HG02678 (cell line): ENCODE results near the gene HOXB4.

Experiments
- ATAC-seq: cut with Tn5 transposase; IDR thresholded peaks from one replicate; pipeline ENCODE4 v1.9.1; 2021; ENCODE audit warnings: mild to moderate bottlenecking, moderate library complexity; ENCODE audit not compliant: unreplicated experiment

The HOXB4 gene

GRCh38 chr17:48577946-48578615 is at the start of gene HOXB4:
Gene HOXB4, minus strand, starts transcription at chr17:48578350. Its CDS starts 31 bp downstream, at chr17:48578319.
- ATAC-seq: peak; percentile 55

- no peak for ATAC-seq
Observed at GRCh38 chr17:48627118-48627597, 49.0 kb upstream of the HOXB4 start.

GRCh38 chr17:48626245-48627117 is 48.3 kb upstream of the HOXB4 start, which contains the start of gene HOXB9:
Gene HOXB9, minus strand, starts transcription at chr17:48626358. Its CDS starts 89 bp downstream, at chr17:48626269.
- no peak for ATAC-seq

- no peak for ATAC-seq
Observed at GRCh38 chr17:48625495-48626244, 47.5 kb upstream of the HOXB4 start.

DNA sequence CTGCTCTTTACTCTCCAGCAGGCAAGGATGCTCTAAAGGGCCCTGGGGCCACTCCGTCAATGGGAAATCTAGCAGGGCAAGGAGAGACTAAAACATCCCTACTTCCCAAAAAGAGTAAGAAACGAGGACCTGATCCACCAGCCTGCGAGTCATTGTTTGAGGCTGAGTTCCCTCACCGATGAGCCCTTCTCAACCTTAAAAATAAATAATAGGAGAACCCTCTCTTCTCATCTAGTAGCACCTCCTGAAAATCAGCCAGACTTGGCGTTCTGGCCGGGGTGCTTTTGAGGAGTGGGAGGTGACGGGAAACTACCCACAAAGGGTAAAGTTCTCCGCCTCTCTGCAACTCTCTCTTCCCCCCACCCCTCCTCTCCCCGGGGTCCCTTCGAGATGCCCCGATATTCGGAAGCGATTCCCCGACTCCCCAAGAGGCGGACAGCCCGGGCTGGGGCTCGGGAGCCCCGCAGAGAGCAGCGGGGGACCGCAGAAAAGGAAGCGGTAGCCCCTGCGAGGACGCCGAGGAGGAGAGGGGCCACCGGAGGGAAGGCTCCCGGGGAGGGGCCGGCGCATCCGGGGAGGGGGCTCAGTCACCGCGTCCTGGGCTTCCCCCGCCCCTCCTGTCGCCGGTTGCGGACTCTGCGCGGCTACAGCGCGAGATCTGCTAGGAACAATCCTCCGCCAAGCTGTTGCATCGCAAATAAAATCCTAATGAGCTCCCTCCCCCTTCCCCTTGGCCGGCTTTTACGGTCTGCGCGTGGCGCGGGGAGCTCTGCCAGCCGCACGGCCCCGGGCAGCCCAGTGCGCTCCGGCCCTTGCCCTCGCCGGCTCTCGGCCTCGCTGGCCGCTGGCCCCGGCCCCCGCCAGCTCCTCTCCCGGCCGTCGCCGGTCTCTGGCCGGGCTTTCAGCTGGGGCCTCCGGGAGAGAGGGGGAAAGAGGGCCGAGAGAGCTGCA is 46.7 kb upstream of the HOXB4 start:
- no peak for ATAC-seq

DNA sequence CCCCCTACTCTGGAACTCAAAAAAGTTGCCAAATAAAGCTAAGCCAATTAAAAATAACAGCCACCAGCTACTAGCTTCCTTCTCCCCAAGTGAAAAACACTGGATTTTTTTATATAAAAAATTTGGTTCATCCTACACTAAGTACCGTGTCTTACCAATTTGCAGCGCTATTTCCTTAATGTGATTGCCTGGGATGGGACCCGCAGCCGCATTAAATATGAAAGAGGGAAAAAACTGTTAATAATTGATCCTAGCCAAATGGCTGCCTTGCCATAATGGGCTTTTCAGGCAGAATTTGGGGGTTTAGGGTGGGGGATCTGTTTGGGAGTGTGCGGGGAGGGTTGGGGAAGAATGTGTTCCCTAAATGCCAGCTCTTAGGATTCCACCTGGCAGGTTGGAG is 46.0 kb upstream of the HOXB4 start:
- no peak for ATAC-seq

- ATAC-seq: no peak
Observed at GRCh38 chr17:48623583-48623982, 45.4 kb upstream of the HOXB4 start.

- no peak for ATAC-seq
Observed at GRCh38 chr17:48622857-48623256, 44.7 kb upstream of the HOXB4 start.

- no peak for ATAC-seq
Observed at GRCh38 chr17:48621410-48622392, 43.6 kb upstream of the HOXB4 start.

DNA sequence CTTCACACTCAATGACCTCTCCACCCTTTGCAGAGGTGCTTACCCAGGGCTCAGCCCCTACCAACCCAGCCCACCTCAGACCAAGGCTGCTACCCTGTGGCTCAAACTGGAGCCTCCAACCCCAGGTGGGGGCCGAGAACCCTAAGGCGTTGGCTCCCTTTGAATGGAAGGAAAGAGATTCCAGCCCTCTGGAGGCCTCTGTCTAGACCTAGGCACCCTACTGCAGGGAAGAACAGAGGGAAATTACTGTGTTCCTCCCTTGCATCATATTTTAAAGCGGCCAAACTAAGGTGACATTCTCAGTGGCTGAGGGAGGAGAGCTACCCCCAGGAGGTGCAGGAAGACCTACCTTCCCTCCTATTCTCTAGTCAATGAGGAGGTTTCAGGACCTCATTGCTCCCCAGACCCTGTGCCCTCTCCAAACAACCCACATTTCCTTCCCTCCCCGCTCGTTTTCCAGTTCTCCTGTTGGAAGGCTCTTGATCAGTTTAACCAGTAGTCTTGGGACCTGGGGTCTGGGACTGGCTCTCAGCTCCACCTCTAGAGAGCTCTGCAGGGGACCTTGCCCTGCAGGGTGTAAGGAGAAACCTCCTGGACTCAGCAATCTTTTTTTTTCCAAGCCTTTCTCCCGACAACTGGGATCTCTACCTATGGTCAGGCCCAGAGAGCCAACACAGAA is 42.5 kb upstream of the HOXB4 start:
- no peak for ATAC-seq

DNA sequence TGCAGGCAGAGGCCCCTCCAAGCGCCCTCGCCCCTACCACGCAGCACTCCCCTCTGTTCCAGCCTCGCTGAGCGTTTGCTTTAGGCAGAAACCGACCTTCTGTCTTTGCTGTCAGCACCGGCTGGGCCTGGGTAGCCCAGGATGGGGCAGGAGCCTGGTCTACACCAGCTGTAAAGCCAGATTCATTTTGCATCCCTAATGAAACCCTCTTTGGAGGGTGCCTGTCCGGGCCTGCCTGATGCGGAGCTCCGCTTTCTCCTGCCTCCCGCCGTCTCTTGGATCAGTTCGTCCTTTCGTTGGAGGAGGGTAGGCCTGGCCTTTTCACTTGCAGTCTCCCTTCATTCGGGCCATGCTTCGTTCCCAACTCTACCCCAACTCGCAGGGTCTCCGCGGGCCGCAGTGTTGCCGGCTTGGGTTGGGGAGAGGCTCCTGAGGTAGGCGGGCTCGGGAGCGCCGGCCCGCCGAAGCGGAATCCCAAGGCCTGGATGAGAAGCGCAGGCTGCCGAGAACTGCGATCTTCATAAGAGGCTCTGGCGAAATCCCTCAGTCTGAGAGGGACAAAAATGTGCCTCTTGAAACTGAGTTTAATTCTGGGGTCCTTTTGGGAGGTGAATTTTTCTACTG is 41.8 kb upstream of the HOXB4 start:
- ATAC-seq: no peak

GRCh38 chr17:48618256-48618896 is 40.2 kb upstream of the HOXB4 start:
- ATAC-seq: no peak

- no peak for ATAC-seq
Observed at GRCh38 chr17:48617471-48618255, 39.5 kb upstream of the HOXB4 start.

DNA sequence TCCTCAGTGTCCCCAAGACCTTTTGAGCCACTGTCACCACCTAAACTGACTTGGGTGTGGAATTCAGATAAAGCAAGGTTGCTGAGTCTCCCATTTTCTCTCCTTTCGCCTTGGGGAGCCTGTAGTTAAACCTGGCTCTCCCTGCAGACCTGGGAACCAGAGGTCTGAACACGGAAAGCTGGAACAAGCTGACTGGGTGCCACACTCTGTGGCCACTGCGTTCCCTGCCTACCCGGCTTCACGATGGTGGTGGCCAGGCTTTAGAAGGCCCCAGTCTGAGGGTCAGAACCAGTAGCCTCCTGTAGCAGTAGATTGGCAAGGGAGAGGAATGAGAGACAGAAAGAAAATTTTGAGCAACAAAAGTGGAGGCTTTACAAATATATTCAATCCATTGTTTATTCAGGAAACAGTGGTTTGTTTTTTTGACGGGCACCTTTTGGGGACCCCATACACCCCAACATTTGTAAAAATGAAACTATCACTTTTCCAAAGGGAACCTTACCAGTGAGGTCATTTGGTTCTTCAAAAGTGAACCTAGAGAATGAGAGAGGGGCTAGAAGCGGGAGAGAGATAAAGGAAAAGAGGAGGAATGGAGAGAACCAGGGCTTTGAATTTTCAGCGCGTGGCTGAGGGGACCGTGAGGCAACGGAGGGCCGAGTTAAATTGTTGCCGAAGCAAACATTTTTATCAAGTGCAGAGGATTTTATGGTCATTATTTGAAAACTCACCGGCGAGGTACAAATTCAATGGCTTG is 38.7 kb upstream of the HOXB4 start:
- no peak for ATAC-seq

GRCh38 chr17:48615963-48616716 is 38.0 kb upstream of the HOXB4 start:
- no peak for ATAC-seq
